Kidney (tissue), 14 donors: Measurements from ENCODE around the gene PTPRT. TPM values are rescaled to one million over a fixed set of nuclear protein-coding genes. Genes with fewer than 3 reads are reported as not detected.

Experiments
- DNase-seq, 5 donors: peaks; one replicate each; pipeline ENCODE4 v3.0.0-alpha.2; 2013 to 2020
- FAIRE-seq: peaks from 2 replicates; lab custom pipeline; 2012; peaks lifted over from hg19 to GRCh38; lab: Jason Lieb, UNC
- H3K27ac ChIP-seq, 2 donors: one replicate each; pipeline ENCODE4 v1.7.0; 2013; ENCODE audit warnings: low read depth in 2 of 2, low read length in 2 of 2, inconsistent platforms in 1 of 2
- H3K27me3 ChIP-seq: one replicate; pipeline ENCODE4 v1.7.1; 2013; ENCODE audit warnings: low read length, inconsistent platforms; ENCODE audit not compliant: control insufficient read depth, insufficient read depth
- H3K36me3 ChIP-seq, 3 donors: one replicate each; pipeline versions ENCODE4 v1.7.0 to v1.7.1; 2013; ENCODE audit warnings: low read length in 3 of 3, control low read depth in 1 of 3, inconsistent platforms in 1 of 3; ENCODE audit not compliant: insufficient read depth in 3 of 3, control insufficient read depth in 2 of 3
- H3K4me1 ChIP-seq, 3 donors: one replicate each; pipeline versions ENCODE4 v1.7.0 to v1.7.1; 2013; ENCODE audit warnings: low read length in 3 of 3, inconsistent platforms in 1 of 3, low read depth in 1 of 3; ENCODE audit not compliant: control insufficient read depth in 2 of 3, insufficient read depth in 2 of 3
- H3K4me3 ChIP-seq, 3 donors: one replicate each; pipeline versions ENCODE4 v1.7.0 to v1.8.1; 2013; ENCODE audit warnings: low read length in 3 of 3, control low read depth in 1 of 3, inconsistent platforms in 1 of 3
- H3K9ac ChIP-seq, 3 donors: one replicate each; pipeline versions ENCODE4 v1.7.0 to v1.7.1; 2013; ENCODE audit warnings: low read length in 3 of 3, control low read depth in 1 of 3, inconsistent platforms in 1 of 3
- H3K9me3 ChIP-seq, 3 donors: one replicate each; pipeline versions ENCODE4 v1.7.0 to v1.7.1; 2013; ENCODE audit warnings: low read length in 3 of 3, control low read depth in 1 of 3, inconsistent platforms in 1 of 3; ENCODE audit not compliant: control insufficient read depth in 2 of 3, insufficient read depth in 1 of 3
- CTCF ChIP-seq: IDR thresholded peaks from 3 replicates; pipeline ENCODE4 v1.5.1; 2012; ENCODE audit warnings: mild to moderate bottlenecking, moderate library complexity, borderline replicate concordance; ENCODE audit not compliant: insufficient read depth; ENCODE audit errors: extremely low read depth
- intact Hi-C: fragments of 100-400 bp; cut with DNase I; formaldehyde crosslinking; loops from one replicate; pipeline ENCODE4 v1.11.1; 2022
- polyA plus RNA-seq: library from polyadenylated mRNA; stranded (reverse); fragments of 350-450 nt; fragmentation: Illumina TruSeq; extraction: RNeasy Lipid Tissue Mini Kit (QIAGEN cat#74804); gene quantifications from one replicate; pipeline ENCODE4 v1.2.3, GENCODE V29; 2014; ENCODE audit warnings: low read depth, low replicate concordance; ENCODE audit not compliant: insufficient read depth
- total RNA-seq: library from RNA; stranded (reverse); fragmentation: NEBNext Ultra II Directional; extraction: Animal tissue kit (Norgen Biotek cat#: 25700); gene quantifications from one replicate; pipeline ENCODE4 v1.2.1, GENCODE V29; 2021
- donor health status: control.
- donor health status: control.
- donor health status: control.
- donor health status: control.
- donor health status: control.
- donor health status: DM: yes; HTN: yes; CAD: no.
- donor health status: Normal renal cell carcinoma (clear cell type).

The PTPRT gene
- total and polyA plus RNA-seq, 2 donors from 2014 or later = 0.60 TPM; not detected in 1

GRCh38 chr20:42544926-42545325 lies 644.8 kb downstream of the PTPRT start:
- no peaks in the 10 kb centered on the region for H3K4me1 ChIP-seq
- intact Hi-C loops = no loop called here
- no peaks in the 10 kb centered on the region for H3K27me3 ChIP-seq
- no peaks in the 10 kb centered on the region for H3K36me3 ChIP-seq
- DNase-seq (no peak), FAIRE-seq (no peak)
- H3K4me3 ChIP-seq = no peak overlapping the region
- no peak for TF ChIP-seq CTCF
- H3K9me3 ChIP-seq = no peaks in the 10 kb centered on the region
- H3K27ac ChIP-seq = no peak overlapping the region
- H3K9ac ChIP-seq = no peak overlapping the region

GRCh38 chr20:42532831-42533230 lies 656.9 kb downstream of the PTPRT start:
- TF ChIP-seq CTCF = no peak
- H3K4me3 ChIP-seq = no peak overlapping the region
- no peaks in the 10 kb centered on the region for H3K4me1 ChIP-seq
- H3K9ac ChIP-seq = no peak overlapping the region
- H3K27me3 ChIP-seq = no peaks in the 10 kb centered on the region
- no peaks in the 10 kb centered on the region for H3K9me3 ChIP-seq
- intact Hi-C loops = no loop called here
- no peak for DNase-seq
- no peak overlapping the region for H3K27ac ChIP-seq
- FAIRE-seq = no peak
- H3K36me3 ChIP-seq = no peaks in the 10 kb centered on the region

GRCh38 chr20:42531508-42531961 lies 658.2 kb downstream of the PTPRT start:
- no peak for TF ChIP-seq CTCF
- intact Hi-C loops = no loop called here
- Histone ChIP-seq H3K27ac (no peak overlapping the region), H3K27me3 (no peaks in the 10 kb centered on the region), H3K4me1 (no peaks in the 10 kb centered on the region), H3K9ac (no peak overlapping the region), H3K36me3 (no peaks in the 10 kb centered on the region), H3K4me3 (no peak overlapping the region), H3K9me3 (no peaks in the 10 kb centered on the region)
- FAIRE-seq (no peak), DNase-seq (peak in 1 of 5 donors; percentile 1)

GRCh38 chr20:42530855-42531448 lies 658.8 kb downstream of the PTPRT start:
- FAIRE-seq (no peak), DNase-seq (peak in 2 of 5 donors; percentile 50)
- Histone ChIP-seq H3K9ac (no peak overlapping the region), H3K9me3 (no peaks in the 10 kb centered on the region), H3K4me1 (no peaks in the 10 kb centered on the region), H3K36me3 (no peaks in the 10 kb centered on the region), H3K4me3 (no peak overlapping the region), H3K27ac (no peak overlapping the region), H3K27me3 (no peaks in the 10 kb centered on the region)
- intact Hi-C loops = no loop called here
- peak; percentile 52 for TF ChIP-seq CTCF
